ENCODE results near the gene WNT7A. TPM values are rescaled to one million over a fixed set of nuclear protein-coding genes. Genes with fewer than 3 reads are reported as not detected.

WNT7A gene
- total and polyA plus RNA-seq, 8 donors, result 0.34 to 5.5 (median 0.71) TPM

- H3K9me3 ChIP-seq, result no peaks in the 10 kb centered on the region
- no peaks in the 10 kb centered on the region for H3K36me3 ChIP-seq
- ATAC-seq (no peak), DNase-seq (no peak)
- H3K4me1 ChIP-seq, result no peaks in the 10 kb centered on the region
- peaks cover 4 to 81% of the 10 kb centered on the region in 2 donors for H3K27me3 ChIP-seq
- no peak for TF ChIP-seq CTCF (IDR thresholded peaks at IDR 0.05)
- intact Hi-C loops (cut with DNase I), result no loop called here
- no peak overlapping the region for H3K27ac ChIP-seq
- H3K4me3 ChIP-seq, result no peak overlapping the region
These were observed 87.8 kb downstream of the WNT7A start for GRCh38 chr3:13792051-13792490.

- Histone ChIP-seq H3K4me1 (no peaks in the 10 kb centered on the region), H3K36me3 (no peaks in the 10 kb centered on the region), H3K9me3 (no peaks in the 10 kb centered on the region), H3K27ac (no peak overlapping the region), H3K27me3 (peaks cover 4 to 77% of the 10 kb centered on the region in 2 donors), H3K4me3 (no peak overlapping the region)
- no peak for TF ChIP-seq CTCF (IDR thresholded peaks at IDR 0.05)
- ATAC-seq (no peak), DNase-seq (no peak)
- intact Hi-C loops (cut with DNase I), result no loop called here
These were observed 88.4 kb downstream of the WNT7A start for GRCh38 chr3:13791198-13792050.

GRCh38 chr3:13790376-13791197 is 89.3 kb downstream of the WNT7A start:
- no peak overlapping the region for H3K27ac ChIP-seq
- DNase-seq (no peak), ATAC-seq (no peak)
- no peaks in the 10 kb centered on the region for H3K9me3 ChIP-seq
- no peak for TF ChIP-seq CTCF (IDR thresholded peaks at IDR 0.05)
- H3K36me3 ChIP-seq, result no peaks in the 10 kb centered on the region
- no peak overlapping the region for H3K4me3 ChIP-seq
- H3K27me3 ChIP-seq, result peaks cover 4 to 70% of the 10 kb centered on the region in 2 donors
- intact Hi-C loops (cut with DNase I), result no loop called here
- no peaks in the 10 kb centered on the region for H3K4me1 ChIP-seq

GRCh38 chr3:13788522-13789424 is 91.1 kb downstream of the WNT7A start:
- no peak for TF ChIP-seq CTCF (IDR thresholded peaks at IDR 0.05)
- intact Hi-C loops (cut with DNase I), result no loop called here
- H3K36me3 ChIP-seq, result no peaks in the 10 kb centered on the region

More at GRCh38 chr3:13788522-13789424, 91.1 kb downstream of the WNT7A start:
- no peak for DNase-seq
- H3K27me3 ChIP-seq, result peaks cover 4 to 61% of the 10 kb centered on the region in 2 donors
- ATAC-seq, result no peak
- no peak overlapping the region for H3K4me3 ChIP-seq
- H3K9me3 ChIP-seq, result no peaks in the 10 kb centered on the region
- no peak overlapping the region for H3K27ac ChIP-seq
- no peaks in the 10 kb centered on the region for H3K4me1 ChIP-seq
